B cell (primary cell): ENCODE results near the gene OR1L6. TPM values are rescaled to one million over a fixed set of nuclear protein-coding genes. Genes with fewer than 3 reads are reported as not detected.

Experiments used
- polyA plus RNA-seq: library from polyadenylated mRNA; depleted of rRNA; stranded (reverse); fragments of >200 nt; gene quantifications from 2 replicates; pipeline ENCODE4 v1.2.3, GENCODE V29; 2012
- total RNA-seq, 2 donors: library from RNA; stranded (reverse); fragments of 120-200 nt in 1 of 2; gene quantifications; 1 replicate in 1 of 2; 2 replicates in 1 of 2; pipeline versions ENCODE4 v1.2.3 to v1.2.4, GENCODE V29; 2013 to 2022

Gene OR1L6
- total and polyA plus RNA-seq, 2 donors (not counting 1 experiment from before 2014, with no cell fraction given) = not detected

Other genes starting within 250 kb of the OR1L6 start
- not detected in 2 replicates for gene OR1J2, start 231.5 kb upstream of the OR1L6 start, total RNA-seq
- gene OR1J2, start 231.5 kb upstream of the OR1L6 start, polyA plus RNA-seq = not detected in 2 replicates
- not detected in 2 replicates for gene OR1J4, start 223.2 kb upstream of the OR1L6 start, total RNA-seq
- not detected in 2 replicates for gene OR1J4, start 223.2 kb upstream of the OR1L6 start, polyA plus RNA-seq
- not detected in 2 replicates for gene OR1N1, start 215.0 kb upstream of the OR1L6 start, total RNA-seq
- gene OR1N1, start 215.0 kb upstream of the OR1L6 start, polyA plus RNA-seq = not detected in 2 replicates
- gene OR1N2, start 189.2 kb upstream of the OR1L6 start, total RNA-seq = not detected in 2 replicates
- not detected in 2 replicates for gene OR1N2, start 189.2 kb upstream of the OR1L6 start, polyA plus RNA-seq
- gene OR1L8, start 158.9 kb upstream of the OR1L6 start, total RNA-seq = not detected in 2 replicates
- 0.17 TPM in 1 of 2 replicates, not detected in the other for gene OR1L8, start 158.9 kb upstream of the OR1L6 start, polyA plus RNA-seq
- gene OR1Q1, start 127.6 kb upstream of the OR1L6 start, total RNA-seq = not detected in 2 replicates
- 0.46 TPM in 1 of 2 replicates, not detected in the other for gene OR1Q1, start 127.6 kb upstream of the OR1L6 start, polyA plus RNA-seq
- not detected in 2 replicates for gene OR1B1, start 84.7 kb upstream of the OR1L6 start, total RNA-seq
- gene OR1B1, start 84.7 kb upstream of the OR1L6 start, polyA plus RNA-seq = 0.29 TPM in 1 of 2 replicates, not detected in the other
- not detected in 2 replicates for gene OR1L1, start 80.6 kb upstream of the OR1L6 start, total RNA-seq
- gene OR1L1, start 80.6 kb upstream of the OR1L6 start, polyA plus RNA-seq = not detected in 2 replicates
- not detected in 2 replicates for gene OR1L3, start 67.2 kb upstream of the OR1L6 start, total RNA-seq
- not detected in 2 replicates for gene OR1L3, start 67.2 kb upstream of the OR1L6 start, polyA plus RNA-seq
- not detected in 2 replicates for gene OR1L4, start 18.3 kb upstream of the OR1L6 start, total RNA-seq
- gene OR1L4, start 18.3 kb upstream of the OR1L6 start, polyA plus RNA-seq = not detected in 2 replicates
- gene OR5C1, start 46.6 kb downstream of the OR1L6 start, total RNA-seq = not detected in 2 replicates
- gene OR5C1, start 46.6 kb downstream of the OR1L6 start, polyA plus RNA-seq = not detected in 2 replicates
- gene OR1K1, start 57.8 kb downstream of the OR1L6 start, total RNA-seq = not detected in 2 replicates
- gene OR1K1, start 57.8 kb downstream of the OR1L6 start, polyA plus RNA-seq = not detected in 2 replicates
- gene PDCL, start 86.3 kb downstream of the OR1L6 start, total RNA-seq = 15.8 and 19.4 TPM in 2 replicates
- 2.7 and 4.3 TPM in 2 replicates for gene PDCL, start 86.3 kb downstream of the OR1L6 start, polyA plus RNA-seq
- gene RC3H2, start 163.1 kb downstream of the OR1L6 start, total RNA-seq = 74.4 and 77.3 TPM in 2 replicates
- 17.2 and 26.3 TPM in 2 replicates for gene RC3H2, start 163.1 kb downstream of the OR1L6 start, polyA plus RNA-seq
- gene ZBTB6, start 171.0 kb downstream of the OR1L6 start, total RNA-seq = 18.9 and 19.9 TPM in 2 replicates
- 1.1 and 1.3 TPM in 2 replicates for gene ZBTB6, start 171.0 kb downstream of the OR1L6 start, polyA plus RNA-seq
- gene ZBTB26, start 189.2 kb downstream of the OR1L6 start, total RNA-seq = 16.4 and 17.2 TPM in 2 replicates
- 4.7 and 5.8 TPM in 2 replicates for gene ZBTB26, start 189.2 kb downstream of the OR1L6 start, polyA plus RNA-seq
- gene RABGAP1, start 198.7 kb downstream of the OR1L6 start, total RNA-seq = 79.7 and 81.0 TPM in 2 replicates
- gene RABGAP1, start 198.7 kb downstream of the OR1L6 start, polyA plus RNA-seq = 13.9 and 17.9 TPM in 2 replicates